T-helper 2 cell treated with Interferon-gamma antibody and Interleukin-4, amounts not matched to agents 5 μg/mL and 100 μg/mL, for 36 hours (primary cell): ENCODE data around the gene LIMCH1.

Experiments
- DNase-seq: peaks from one replicate; pipeline ENCODE4 v3.0.0; 2021; ENCODE audit warnings: low spot score
- H3K27ac Mint-ChIP-seq: one replicate; pipeline ENCODE4 v1.8.0; 2021; ENCODE audit warnings: mild to moderate bottlenecking, mixed read lengths
- H3K27me3 Mint-ChIP-seq: one replicate; pipeline ENCODE4 v1.8.0; 2021; ENCODE audit warnings: low read depth, mixed read lengths
- H3K36me3 Mint-ChIP-seq: one replicate; pipeline ENCODE4 v1.8.0; 2021; ENCODE audit warnings: low read depth, mixed read lengths
- H3K4me1 Mint-ChIP-seq: one replicate; pipeline ENCODE4 v1.8.0; 2021; ENCODE audit warnings: low read depth, mixed read lengths
- H3K4me3 Mint-ChIP-seq: one replicate; pipeline ENCODE4 v1.8.0; 2022; ENCODE audit warnings: mild to moderate bottlenecking, moderate library complexity, mixed read lengths
- H3K9me3 Mint-ChIP-seq: one replicate; pipeline ENCODE4 v1.8.0; 2021; ENCODE audit warnings: mixed read lengths

The LIMCH1 gene

DNA sequence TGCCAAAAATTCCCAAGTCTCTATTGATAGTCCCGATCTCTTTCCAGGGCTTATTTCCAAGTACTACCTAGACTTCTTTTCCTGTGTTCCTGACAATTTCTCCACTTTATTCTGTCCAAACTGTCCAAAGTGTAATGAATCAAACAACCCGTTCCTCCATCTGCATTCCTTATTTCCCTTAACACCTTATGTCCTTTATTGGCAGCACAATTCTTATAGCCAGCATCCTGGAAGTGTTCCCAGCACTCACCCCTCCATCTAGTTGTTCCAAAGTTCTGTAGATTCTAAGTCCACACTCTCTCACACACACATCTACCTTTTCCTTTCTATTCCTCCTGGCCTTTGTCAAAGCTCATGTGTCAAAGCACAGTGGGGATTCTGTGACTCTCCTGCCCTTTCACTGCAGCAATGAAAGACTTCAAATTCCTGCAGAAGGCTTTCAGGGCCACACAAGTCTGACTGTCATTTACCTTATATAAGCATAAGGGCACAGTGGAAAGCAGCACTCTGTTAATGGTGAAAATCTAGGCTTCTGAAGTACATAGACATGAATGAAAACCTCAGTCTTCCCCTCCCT is 22.1 kb downstream of the LIMCH1 start:
- no peaks in the 10 kb centered on the region for H3K36me3 Mint-ChIP-seq
- H3K9me3 Mint-ChIP-seq = no peaks in the 10 kb centered on the region
- H3K4me3 Mint-ChIP-seq = no peak overlapping the region

DNA sequence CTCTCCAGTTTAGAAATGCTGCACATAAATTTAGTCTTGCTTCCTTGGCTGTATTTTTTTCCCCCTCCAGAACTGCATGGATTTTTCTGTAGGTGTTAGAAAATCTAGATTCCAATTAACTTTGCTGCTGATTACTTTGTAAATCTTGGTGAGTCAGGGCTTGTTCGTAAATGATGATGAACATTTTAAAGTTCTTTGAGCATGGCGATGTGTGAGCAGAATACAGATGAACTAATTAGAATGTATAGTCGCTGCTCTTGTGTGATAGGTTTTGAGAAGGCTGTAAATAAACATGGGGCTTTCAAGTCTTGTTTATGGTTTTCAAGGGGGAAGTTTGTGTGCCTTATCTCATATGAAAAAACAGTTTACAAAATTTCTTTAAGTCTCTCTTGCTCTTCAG is 23.3 kb downstream of the LIMCH1 start:
- no peak overlapping the region for H3K27ac Mint-ChIP-seq
- H3K4me3 Mint-ChIP-seq = no peak overlapping the region
- no peaks in the 10 kb centered on the region for H3K4me1 Mint-ChIP-seq
- DNase-seq = no peak
- no peaks in the 10 kb centered on the region for H3K36me3 Mint-ChIP-seq
- no peaks in the 10 kb centered on the region for H3K9me3 Mint-ChIP-seq
- no peaks in the 10 kb centered on the region for H3K27me3 Mint-ChIP-seq

More for the DNA sequence above, 22.1 kb downstream of the LIMCH1 start:
- DNase-seq = no peak
- Mint-ChIP-seq H3K27ac (no peak overlapping the region), H3K27me3 (no peaks in the 10 kb centered on the region), H3K4me1 (no peaks in the 10 kb centered on the region)

DNA sequence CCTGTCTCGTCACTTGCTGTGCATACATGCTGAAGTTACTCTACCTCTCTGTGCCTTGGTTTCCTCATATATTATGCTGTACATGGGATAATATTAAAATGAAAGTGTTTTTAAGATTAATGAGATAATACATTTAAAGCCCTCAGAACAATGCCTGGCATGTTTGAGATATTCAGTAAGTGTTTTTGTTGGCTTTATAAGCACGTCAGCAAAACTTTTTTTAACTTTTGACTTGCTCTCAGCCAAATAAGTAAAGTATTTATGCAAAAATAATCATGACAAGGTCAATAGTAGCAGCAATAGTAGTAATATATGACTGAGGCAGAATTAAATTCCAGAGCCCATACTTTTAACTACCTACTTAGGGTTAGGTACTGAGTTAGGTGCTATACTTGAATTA is 29.2 kb downstream of the LIMCH1 start:
- H3K27ac Mint-ChIP-seq = no peak overlapping the region
- H3K27me3 Mint-ChIP-seq = no peaks in the 10 kb centered on the region
- no peaks in the 10 kb centered on the region for H3K4me1 Mint-ChIP-seq
- H3K4me3 Mint-ChIP-seq = no peak overlapping the region
- no peaks in the 10 kb centered on the region for H3K9me3 Mint-ChIP-seq
- DNase-seq = no peak
- no peaks in the 10 kb centered on the region for H3K36me3 Mint-ChIP-seq

DNA sequence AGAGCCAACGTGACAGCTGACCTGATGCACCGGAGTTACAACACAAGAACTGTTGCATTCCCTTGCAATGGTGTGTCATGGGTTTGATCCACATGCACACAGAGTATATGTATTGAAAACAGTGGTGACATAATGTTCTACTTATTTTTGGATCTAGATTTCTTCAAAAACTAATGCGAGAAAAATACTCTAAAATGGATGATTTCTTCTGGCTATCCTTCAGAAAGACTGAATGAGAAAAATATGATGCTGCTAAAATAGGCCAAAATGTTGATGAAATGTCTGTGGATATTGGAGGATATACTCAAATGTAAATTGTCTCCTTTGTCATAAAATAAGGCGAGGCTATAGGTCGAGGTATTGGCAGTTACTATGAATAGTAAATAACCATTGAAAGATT is 30.4 kb downstream of the LIMCH1 start:
- no peak for DNase-seq
- Mint-ChIP-seq H3K4me3 (no peak overlapping the region), H3K27me3 (no peaks in the 10 kb centered on the region), H3K27ac (no peak overlapping the region), H3K4me1 (no peaks in the 10 kb centered on the region), H3K36me3 (no peaks in the 10 kb centered on the region), H3K9me3 (no peaks in the 10 kb centered on the region)

DNA sequence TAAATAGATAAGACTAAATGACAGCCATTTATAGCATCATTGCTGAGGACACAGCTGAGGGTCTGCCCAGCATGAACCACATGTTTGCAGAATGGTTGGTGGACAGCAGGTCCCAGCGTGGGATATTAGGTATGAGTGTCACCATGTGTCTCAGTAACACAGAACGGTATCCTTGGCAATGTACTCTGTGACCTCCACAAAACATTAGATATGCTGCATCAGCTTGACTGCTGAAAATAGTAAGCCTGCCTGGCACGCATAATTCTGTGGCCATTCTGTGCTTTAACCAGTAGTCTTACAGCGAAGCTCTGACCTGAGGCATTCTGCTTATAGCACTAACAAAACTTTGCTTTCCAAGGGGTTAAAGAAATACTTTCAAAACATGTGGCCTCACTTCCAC is 32.0 kb downstream of the LIMCH1 start:
- DNase-seq = no peak
- Mint-ChIP-seq H3K27ac (no peak overlapping the region), H3K4me3 (no peak overlapping the region), H3K4me1 (no peaks in the 10 kb centered on the region), H3K36me3 (no peaks in the 10 kb centered on the region), H3K9me3 (no peaks in the 10 kb centered on the region), H3K27me3 (no peaks in the 10 kb centered on the region)

DNA sequence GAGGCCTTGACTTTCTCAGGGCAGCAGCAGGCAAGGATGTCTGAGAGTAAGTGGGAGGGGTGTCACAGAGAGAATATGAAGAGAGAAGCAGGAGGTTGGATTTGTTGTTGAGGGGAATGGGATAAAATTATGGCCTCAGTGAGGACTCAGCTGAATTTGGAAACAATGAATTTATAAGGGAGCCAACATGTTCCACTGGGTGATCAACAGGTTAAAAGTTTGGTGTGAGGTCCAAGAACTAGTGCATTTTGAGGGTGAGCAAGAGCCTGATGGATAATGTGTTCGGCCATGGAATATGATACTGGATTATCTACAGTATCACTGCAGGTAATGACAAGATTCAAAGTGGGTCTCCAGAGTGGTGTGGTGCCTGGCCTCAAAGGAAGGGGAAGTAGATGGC is 33.5 kb downstream of the LIMCH1 start:
- no peak overlapping the region for H3K27ac Mint-ChIP-seq
- no peaks in the 10 kb centered on the region for H3K4me1 Mint-ChIP-seq
- no peak for DNase-seq
- no peaks in the 10 kb centered on the region for H3K9me3 Mint-ChIP-seq
- H3K27me3 Mint-ChIP-seq = no peaks in the 10 kb centered on the region
- H3K36me3 Mint-ChIP-seq = no peaks in the 10 kb centered on the region
- no peak overlapping the region for H3K4me3 Mint-ChIP-seq

DNA sequence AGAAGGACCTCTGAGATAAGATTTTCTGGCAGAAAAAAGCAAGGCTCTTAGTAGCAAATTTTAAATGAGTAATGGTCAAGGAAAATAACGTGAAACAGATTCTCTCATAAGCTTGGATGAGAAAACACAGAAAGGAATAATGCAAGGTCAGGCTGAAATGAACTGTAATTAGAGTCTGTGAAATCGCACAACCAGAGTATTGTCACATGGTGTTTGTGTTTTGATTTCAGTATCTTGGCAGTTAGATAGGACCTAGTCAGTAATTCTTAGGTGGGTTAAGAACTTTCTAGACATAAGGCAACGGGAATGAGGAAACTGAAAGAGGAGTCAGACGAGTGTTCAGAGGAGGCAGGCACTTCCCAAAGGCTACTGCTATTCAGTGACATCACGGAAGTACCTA is 34.6 kb downstream of the LIMCH1 start:
- no peak for DNase-seq
- no peak overlapping the region for H3K27ac Mint-ChIP-seq
- no peaks in the 10 kb centered on the region for H3K36me3 Mint-ChIP-seq
- H3K27me3 Mint-ChIP-seq = no peaks in the 10 kb centered on the region
- H3K9me3 Mint-ChIP-seq = no peaks in the 10 kb centered on the region
- H3K4me3 Mint-ChIP-seq = no peak overlapping the region
- no peaks in the 10 kb centered on the region for H3K4me1 Mint-ChIP-seq

DNA sequence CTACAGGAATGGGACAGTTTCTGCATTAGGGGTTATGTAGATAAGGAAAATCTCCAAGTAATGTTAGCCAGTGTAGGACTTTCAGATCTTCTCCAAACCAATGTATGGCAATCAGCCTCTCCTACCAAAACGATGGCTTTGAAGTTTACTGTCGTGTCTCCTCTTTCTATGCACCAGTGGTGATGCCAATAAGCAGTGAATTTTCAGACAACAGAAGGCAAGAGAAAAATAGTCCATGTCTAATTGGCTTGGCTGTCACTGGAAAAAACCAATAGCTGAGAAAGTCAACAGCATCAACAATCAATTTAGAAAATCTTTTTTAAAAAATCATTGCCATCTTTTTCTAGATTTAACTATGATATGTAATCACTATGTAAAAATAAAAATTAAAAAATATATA is 35.0 kb downstream of the LIMCH1 start:
- no peaks in the 10 kb centered on the region for H3K9me3 Mint-ChIP-seq
- H3K36me3 Mint-ChIP-seq = no peaks in the 10 kb centered on the region
- no peaks in the 10 kb centered on the region for H3K27me3 Mint-ChIP-seq
- H3K4me1 Mint-ChIP-seq = no peaks in the 10 kb centered on the region
- H3K4me3 Mint-ChIP-seq = no peak overlapping the region
- DNase-seq = no peak
- no peak overlapping the region for H3K27ac Mint-ChIP-seq

DNA sequence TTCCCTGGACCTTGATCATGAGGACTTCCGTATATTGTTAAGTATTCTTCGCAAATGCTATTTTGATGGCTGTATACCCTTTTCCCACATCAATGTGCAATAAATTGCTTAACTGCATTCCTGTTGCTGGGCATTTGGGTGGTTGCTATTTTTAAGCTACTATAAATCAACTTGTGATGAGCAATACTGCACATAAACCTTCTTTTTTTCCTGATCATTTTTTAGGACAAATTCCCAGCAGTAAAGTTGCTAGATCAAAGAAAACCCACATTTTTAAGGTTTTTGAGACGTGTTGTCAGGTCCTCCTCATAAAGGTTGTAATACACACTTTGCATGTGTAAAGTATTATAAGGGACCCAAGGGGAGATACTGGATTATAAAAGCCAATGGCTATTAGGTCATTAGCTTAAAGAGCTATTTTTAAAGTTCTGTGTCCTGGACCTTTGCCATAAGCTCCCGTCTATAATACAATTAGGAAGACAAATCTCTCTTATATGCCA is 35.6 kb downstream of the LIMCH1 start:
- Mint-ChIP-seq H3K27ac (no peak overlapping the region), H3K27me3 (no peaks in the 10 kb centered on the region), H3K4me1 (no peaks in the 10 kb centered on the region), H3K4me3 (no peak overlapping the region), H3K36me3 (no peaks in the 10 kb centered on the region), H3K9me3 (no peaks in the 10 kb centered on the region)
- DNase-seq = no peak

DNA sequence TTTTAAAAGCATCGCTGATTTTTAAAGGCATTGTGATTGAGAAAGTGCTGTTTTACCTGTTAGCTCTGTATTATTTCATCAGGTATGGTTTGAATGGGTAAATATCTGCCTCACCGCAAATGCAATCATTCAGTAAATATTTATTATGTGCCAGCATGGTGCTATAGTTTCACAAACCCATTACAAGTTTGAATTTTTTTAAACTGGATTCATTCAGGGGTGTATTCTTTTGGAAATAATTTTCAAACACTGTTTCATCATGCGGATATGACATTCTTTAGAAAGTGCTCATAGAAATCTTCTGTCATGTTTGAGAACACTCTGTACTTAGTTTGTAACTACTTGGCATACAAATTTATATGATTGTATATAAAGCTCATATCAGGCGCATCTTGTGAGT is 37.2 kb downstream of the LIMCH1 start:
- no peaks in the 10 kb centered on the region for H3K9me3 Mint-ChIP-seq
- H3K4me1 Mint-ChIP-seq = no peaks in the 10 kb centered on the region
- H3K36me3 Mint-ChIP-seq = no peaks in the 10 kb centered on the region
- no peak for DNase-seq
- no peak overlapping the region for H3K4me3 Mint-ChIP-seq
- H3K27ac Mint-ChIP-seq = no peak overlapping the region
- H3K27me3 Mint-ChIP-seq = no peaks in the 10 kb centered on the region

DNA sequence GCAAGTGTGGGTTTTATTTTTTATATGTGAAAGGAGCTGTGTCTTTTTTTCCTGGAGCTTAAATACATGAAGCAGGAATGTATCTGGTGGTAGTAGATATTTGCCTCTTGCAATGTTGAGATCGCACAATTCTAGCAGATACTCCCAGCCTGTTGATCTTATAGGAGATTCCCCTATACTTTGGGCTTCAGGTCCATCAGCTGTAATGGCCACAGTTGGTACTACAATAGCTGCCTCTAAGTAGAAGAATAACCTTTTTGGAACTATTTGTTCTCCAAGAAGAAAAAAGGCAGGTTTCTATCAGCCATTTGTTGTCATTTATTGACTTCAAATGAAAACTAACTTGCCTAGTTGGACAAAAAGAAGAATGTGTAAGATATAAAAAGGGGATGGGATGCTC is 37.7 kb downstream of the LIMCH1 start:
- no peak for DNase-seq
- no peaks in the 10 kb centered on the region for H3K36me3 Mint-ChIP-seq
- H3K9me3 Mint-ChIP-seq = no peaks in the 10 kb centered on the region
- no peaks in the 10 kb centered on the region for H3K27me3 Mint-ChIP-seq
- no peak overlapping the region for H3K4me3 Mint-ChIP-seq
- H3K4me1 Mint-ChIP-seq = no peaks in the 10 kb centered on the region
- no peak overlapping the region for H3K27ac Mint-ChIP-seq

DNA sequence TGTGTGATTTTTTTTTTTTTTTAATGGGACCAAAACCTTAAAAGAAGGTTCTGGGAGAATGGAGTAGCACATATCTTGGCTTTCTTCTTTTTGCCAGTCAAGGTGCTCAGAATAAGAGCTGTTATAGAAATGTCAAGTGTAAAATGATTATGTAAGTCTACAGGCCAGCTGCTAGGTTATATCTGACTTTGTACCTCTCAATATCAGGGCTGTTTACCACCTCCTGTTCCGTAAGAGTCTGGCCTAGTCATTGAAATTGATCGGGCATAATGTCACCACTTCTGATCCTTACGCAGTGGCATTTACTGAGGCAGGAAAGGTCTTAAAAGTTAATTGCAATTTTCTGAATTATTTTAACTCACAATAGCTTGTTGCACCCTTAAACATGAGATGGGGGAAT is 41.1 kb downstream of the LIMCH1 start:
- DNase-seq = no peak
- Mint-ChIP-seq H3K4me1 (no peaks in the 10 kb centered on the region), H3K4me3 (no peak overlapping the region), H3K27ac (no peak overlapping the region), H3K9me3 (no peaks in the 10 kb centered on the region), H3K27me3 (no peaks in the 10 kb centered on the region), H3K36me3 (no peaks in the 10 kb centered on the region)

DNA sequence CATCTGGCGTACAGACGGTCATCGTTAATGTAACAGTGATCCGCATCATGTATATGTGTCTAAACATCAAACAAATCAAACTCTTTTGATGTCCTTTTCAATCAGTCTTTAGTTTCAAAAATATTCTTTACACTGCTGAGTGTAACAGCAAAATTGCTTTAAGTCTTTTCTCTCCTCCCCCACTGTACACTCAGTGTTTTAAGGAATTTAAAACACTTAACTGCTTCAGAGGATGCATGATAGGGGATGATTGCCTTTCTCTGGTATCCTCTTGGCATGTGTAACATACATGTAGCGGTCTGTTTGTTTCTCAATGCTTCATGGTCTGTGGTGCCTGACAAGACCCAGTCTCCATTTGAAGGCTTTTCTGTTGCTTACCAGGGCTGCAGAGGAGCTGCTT is 41.6 kb downstream of the LIMCH1 start:
- H3K36me3 Mint-ChIP-seq = no peaks in the 10 kb centered on the region

DNA sequence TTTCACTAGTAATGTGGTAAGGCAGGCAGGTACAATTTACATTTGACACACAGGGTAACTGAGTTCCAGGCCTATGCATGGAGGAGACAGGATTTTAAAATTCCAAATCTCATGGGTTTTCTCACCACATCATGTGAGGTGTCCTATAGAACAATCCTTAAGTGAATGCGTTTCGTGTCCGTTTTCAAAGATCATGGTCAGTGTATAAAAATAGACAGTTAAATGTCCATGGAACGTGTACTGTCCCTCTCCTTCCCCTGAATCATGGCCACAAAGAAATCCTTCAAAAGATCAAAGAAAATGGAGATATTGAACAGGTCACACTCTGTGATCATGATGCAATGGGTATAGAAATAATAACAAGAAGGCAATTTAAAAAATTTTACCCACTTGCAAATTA is 42.0 kb downstream of the LIMCH1 start:
- no peaks in the 10 kb centered on the region for H3K36me3 Mint-ChIP-seq

More for the DNA sequence above, 41.6 kb downstream of the LIMCH1 start:
- Mint-ChIP-seq H3K27me3 (no peaks in the 10 kb centered on the region), H3K4me3 (no peak overlapping the region), H3K4me1 (no peaks in the 10 kb centered on the region), H3K9me3 (no peaks in the 10 kb centered on the region), H3K27ac (no peak overlapping the region)
- no peak for DNase-seq

DNA sequence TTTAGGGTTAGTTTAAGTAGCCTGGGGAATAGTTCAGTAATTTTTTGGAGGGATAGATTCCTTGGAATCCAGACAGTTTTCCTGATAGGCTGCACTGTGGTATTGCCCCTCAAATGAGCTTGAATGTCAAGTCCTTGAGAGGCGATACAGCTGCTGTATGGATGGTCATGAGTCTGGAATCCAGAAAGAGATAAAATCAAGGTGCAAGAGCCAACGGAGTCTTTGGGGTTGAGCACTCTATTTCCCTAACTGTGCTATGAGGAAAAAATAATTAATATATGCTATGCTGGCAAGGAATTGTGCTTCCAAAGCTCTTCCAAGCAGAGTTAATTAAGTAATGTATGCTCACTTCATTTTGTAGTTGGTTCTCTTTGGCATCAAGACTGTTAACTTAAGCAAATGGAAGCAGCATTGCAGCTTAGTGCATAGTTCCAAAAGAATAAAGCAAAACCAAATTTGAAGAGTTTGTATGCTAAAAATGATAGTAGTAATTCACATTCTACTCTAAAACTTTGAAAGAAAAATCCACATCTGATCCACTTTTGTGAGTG is 48.8 kb downstream of the LIMCH1 start:
- Mint-ChIP-seq H3K4me1 (no peaks in the 10 kb centered on the region), H3K36me3 (no peaks in the 10 kb centered on the region)

More for the DNA sequence above, 42.0 kb downstream of the LIMCH1 start:
- Mint-ChIP-seq H3K9me3 (peaks cover 3% of the 10 kb centered on the region), H3K4me3 (no peak overlapping the region), H3K4me1 (no peaks in the 10 kb centered on the region), H3K27ac (no peak overlapping the region), H3K27me3 (no peaks in the 10 kb centered on the region)
- no peak for DNase-seq

More for the DNA sequence above, 48.8 kb downstream of the LIMCH1 start:
- Mint-ChIP-seq H3K9me3 (peaks cover 6% of the 10 kb centered on the region), H3K27me3 (no peaks in the 10 kb centered on the region), H3K27ac (no peak overlapping the region), H3K4me3 (no peak overlapping the region)
- DNase-seq = no peak
